Sigmoid colon (tissue), 3 donors: ENCODE measurements around the gene AP2S1.

Experiments
- POLR2A ChIP-seq, 2 donors: fragments of 450-650 bp; IDR thresholded peaks; one replicate each; pipeline ENCODE4 v1.6.1; 2016; ENCODE audit warnings: antibody characterized with exemption in 2 of 2, mild to moderate bottlenecking in 2 of 2, moderate library complexity in 2 of 2
- TF ChIP-seq, protein P1 (sequence below), 4 experiments: fragments of 450-650 bp in 3 of 4; fragments of 200-600 bp in 1 of 4; IDR thresholded peaks; one replicate each; pipeline ENCODE4 v1.5.1; 2016 to 2019; ENCODE audit warnings: antibody characterized with exemption in 4 of 4, mild to moderate bottlenecking in 3 of 4, moderate library complexity in 2 of 4

DNA sequence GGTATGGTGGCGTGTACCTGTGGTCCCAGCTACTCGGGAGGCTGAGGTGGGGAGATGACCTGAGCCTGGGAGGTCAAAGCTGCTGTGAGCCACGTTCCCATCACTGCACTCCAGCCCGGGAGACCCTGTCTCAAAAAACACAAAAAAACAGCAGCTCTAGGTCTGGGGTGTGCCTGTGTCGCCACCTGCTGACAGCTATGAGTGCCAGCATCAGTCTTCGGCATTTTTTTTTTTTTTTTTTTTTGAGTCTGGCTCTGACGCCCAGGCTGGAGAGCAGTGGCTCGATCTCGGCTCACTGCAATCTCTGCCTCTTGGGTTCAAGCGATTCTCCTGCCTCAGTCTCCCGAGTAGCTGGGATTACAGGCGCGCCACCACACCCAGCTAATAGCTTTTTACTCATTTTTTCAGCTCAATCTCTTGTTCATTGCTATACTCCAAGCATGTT lies 10.1 kb downstream of the AP2S1 start:
- TF ChIP-seq, protein P1, sequence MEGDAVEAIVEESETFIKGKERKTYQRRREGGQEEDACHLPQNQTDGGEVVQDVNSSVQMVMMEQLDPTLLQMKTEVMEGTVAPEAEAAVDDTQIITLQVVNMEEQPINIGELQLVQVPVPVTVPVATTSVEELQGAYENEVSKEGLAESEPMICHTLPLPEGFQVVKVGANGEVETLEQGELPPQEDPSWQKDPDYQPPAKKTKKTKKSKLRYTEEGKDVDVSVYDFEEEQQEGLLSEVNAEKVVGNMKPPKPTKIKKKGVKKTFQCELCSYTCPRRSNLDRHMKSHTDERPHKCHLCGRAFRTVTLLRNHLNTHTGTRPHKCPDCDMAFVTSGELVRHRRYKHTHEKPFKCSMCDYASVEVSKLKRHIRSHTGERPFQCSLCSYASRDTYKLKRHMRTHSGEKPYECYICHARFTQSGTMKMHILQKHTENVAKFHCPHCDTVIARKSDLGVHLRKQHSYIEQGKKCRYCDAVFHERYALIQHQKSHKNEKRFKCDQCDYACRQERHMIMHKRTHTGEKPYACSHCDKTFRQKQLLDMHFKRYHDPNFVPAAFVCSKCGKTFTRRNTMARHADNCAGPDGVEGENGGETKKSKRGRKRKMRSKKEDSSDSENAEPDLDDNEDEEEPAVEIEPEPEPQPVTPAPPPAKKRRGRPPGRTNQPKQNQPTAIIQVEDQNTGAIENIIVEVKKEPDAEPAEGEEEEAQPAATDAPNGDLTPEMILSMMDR (IDR thresholded peaks at IDR 0.05): peak; percentile 72 to 86 (median 78)
- no peak for TF ChIP-seq POLR2A (IDR thresholded peaks at IDR 0.05)
